Neural cell (in vitro differentiated cells): Measurements from ENCODE around the gene FBN1. TPM values are rescaled to one million over a fixed set of nuclear protein-coding genes. Genes with fewer than 3 reads are reported as not detected.

ENCODE experiments used
- H2AFZ ChIP-seq: fragments of 200-600, 300-800 bp; sonication (generic), shearing (Covaris generic); 2 replicates; pipeline ENCODE4 v1.6.0; 2014; ENCODE audit warnings: low read depth, mild to moderate bottlenecking, antibody characterized with exemption, low read length, moderate library complexity
- H3F3A ChIP-seq: fragments of 200-600 bp; shearing (Covaris generic); 2 replicates; pipeline ENCODE4 v1.6.1; 2016; ENCODE audit warnings: mild to moderate bottlenecking, moderate library complexity, mixed read lengths, antibody characterized with exemption, low read length; ENCODE audit not compliant: insufficient read depth, poor library complexity, severe bottlenecking
- H3K27ac ChIP-seq: fragments of 200-600, 300-800 bp; sonication (generic), shearing (Covaris generic); 2 replicates; pipeline ENCODE4 v1.5.1; 2014; ENCODE audit warnings: mild to moderate bottlenecking, low read length, moderate library complexity
- H3K27me3 ChIP-seq: fragments of 300-800, 200-600 bp; sonication (generic), shearing (Covaris generic); 2 replicates; pipeline ENCODE4 v1.6.0; 2014; ENCODE audit warnings: mild to moderate bottlenecking, low read depth, low read length, moderate library complexity; ENCODE audit not compliant: insufficient read depth
- H3K36me3 ChIP-seq: fragments of 300-800, 200-600 bp; sonication (generic), shearing (Covaris generic); 2 replicates; pipeline ENCODE4 v1.5.1; 2014; ENCODE audit warnings: mild to moderate bottlenecking, antibody characterized with exemption, low read length, moderate library complexity; ENCODE audit not compliant: insufficient read depth
- H3K4me2 ChIP-seq: fragments of 300-800, 200-600 bp; sonication (generic), shearing (Covaris generic); 2 replicates; pipeline ENCODE4 v1.6.0; 2014; ENCODE audit warnings: mild to moderate bottlenecking, low read length
- H3K4me3 ChIP-seq: fragments of 300-800, 200-600 bp; sonication (generic), shearing (Covaris generic); 2 replicates; pipeline ENCODE4 v1.5.1; 2014; ENCODE audit warnings: mild to moderate bottlenecking, low read length, moderate library complexity
- H3K79me2 ChIP-seq: fragments of 200-600 bp; shearing (Covaris generic); replicated peaks from 2 replicates; pipeline ENCODE4 v1.6.0; 2014; ENCODE audit warnings: mild to moderate bottlenecking, low read length, moderate library complexity; ENCODE audit not compliant: insufficient read depth
- H3K9ac ChIP-seq: fragments of 300-800, 200-600 bp; sonication (generic), shearing (Covaris generic); 2 replicates; pipeline ENCODE4 v1.6.1; 2016; ENCODE audit warnings: mild to moderate bottlenecking, low read length, mixed read lengths
- H3K9me2 ChIP-seq: fragments of 200-600 bp; shearing (Covaris generic); 2 replicates; pipeline ENCODE4 v1.6.1; 2016; ENCODE audit warnings: mild to moderate bottlenecking, low read length, mixed read lengths; ENCODE audit not compliant: insufficient read depth
- H3K9me3 ChIP-seq: fragments of 200-600, 300-800 bp; sonication (generic), shearing (Covaris generic); 2 replicates; pipeline ENCODE4 v1.6.1; 2016; ENCODE audit warnings: mild to moderate bottlenecking, mixed run types, low read length, moderate library complexity, mixed read lengths
- H4K20me1 ChIP-seq: fragments of 200-600 bp; shearing (Covaris generic); 2 replicates; pipeline ENCODE4 v1.6.1; 2016; ENCODE audit warnings: mild to moderate bottlenecking, mixed run types; ENCODE audit not compliant: insufficient read depth
- EP300 ChIP-seq: fragments of 450-650 bp; conservative IDR thresholded peaks from 2 replicates; pipeline ENCODE4 v1.6.1; 2014; ENCODE audit warnings: antibody characterized with exemption, mild to moderate bottlenecking, moderate library complexity; ENCODE audit not compliant: poor library complexity, severe bottlenecking
- EZH2 ChIP-seq: fragments of 200-600, 300-800 bp; shearing (Covaris generic), sonication (generic); IDR thresholded peaks from 2 replicates; pipeline ENCODE4 v1.6.1; 2014; ENCODE audit warnings: antibody characterized with exemption, low read length, borderline replicate concordance, mild to moderate bottlenecking; ENCODE audit not compliant: insufficient read depth, poor library complexity, severe bottlenecking
- MXI1 ChIP-seq: fragments of 450-650 bp; conservative IDR thresholded peaks from 2 replicates; pipeline ENCODE4 v1.6.1; 2014; ENCODE audit warnings: antibody characterized with exemption, mild to moderate bottlenecking; ENCODE audit not compliant: poor library complexity, severe bottlenecking
- POLR2AphosphoS5 ChIP-seq: IDR thresholded peaks from 2 replicates; pipeline ENCODE4 v1.6.1; 2012
- RAD21 ChIP-seq: fragments of 450-650 bp; conservative IDR thresholded peaks from 2 replicates; pipeline ENCODE4 v1.6.1; 2014; ENCODE audit warnings: antibody characterized with exemption, mild to moderate bottlenecking, moderate library complexity
- SMC3 ChIP-seq: fragments of 450-650 bp; conservative IDR thresholded peaks from 2 replicates; pipeline ENCODE4 v1.6.1; 2014; ENCODE audit warnings: antibody characterized with exemption, mild to moderate bottlenecking, moderate library complexity; ENCODE audit not compliant: poor library complexity
- TAF1 ChIP-seq: IDR thresholded peaks from 2 replicates; pipeline ENCODE4 v1.6.1; 2012; ENCODE audit warnings: low read depth
- polyA plus RNA-seq: library from polyadenylated mRNA; depleted of rRNA; stranded (reverse); fragments of >200 nt; gene quantifications from 2 replicates; pipeline ENCODE4 v1.2.3, GENCODE V29; 2014
- TF ChIP-seq, protein P1 (sequence below): fragments of 450-650 bp; IDR thresholded peaks from 2 replicates; pipeline ENCODE4 v1.5.1; 2014; ENCODE audit warnings: antibody characterized with exemption, mild to moderate bottlenecking, moderate library complexity; ENCODE audit not compliant: poor library complexity, severe bottlenecking
- TF ChIP-seq, protein P2 (sequence below): IDR thresholded peaks from 2 replicates; pipeline ENCODE4 v1.6.1; 2012; ENCODE audit warnings: borderline replicate concordance

The FBN1 gene
- polyA plus RNA-seq, 1 donor from 2014 or later: 22.0 TPM

DNA sequence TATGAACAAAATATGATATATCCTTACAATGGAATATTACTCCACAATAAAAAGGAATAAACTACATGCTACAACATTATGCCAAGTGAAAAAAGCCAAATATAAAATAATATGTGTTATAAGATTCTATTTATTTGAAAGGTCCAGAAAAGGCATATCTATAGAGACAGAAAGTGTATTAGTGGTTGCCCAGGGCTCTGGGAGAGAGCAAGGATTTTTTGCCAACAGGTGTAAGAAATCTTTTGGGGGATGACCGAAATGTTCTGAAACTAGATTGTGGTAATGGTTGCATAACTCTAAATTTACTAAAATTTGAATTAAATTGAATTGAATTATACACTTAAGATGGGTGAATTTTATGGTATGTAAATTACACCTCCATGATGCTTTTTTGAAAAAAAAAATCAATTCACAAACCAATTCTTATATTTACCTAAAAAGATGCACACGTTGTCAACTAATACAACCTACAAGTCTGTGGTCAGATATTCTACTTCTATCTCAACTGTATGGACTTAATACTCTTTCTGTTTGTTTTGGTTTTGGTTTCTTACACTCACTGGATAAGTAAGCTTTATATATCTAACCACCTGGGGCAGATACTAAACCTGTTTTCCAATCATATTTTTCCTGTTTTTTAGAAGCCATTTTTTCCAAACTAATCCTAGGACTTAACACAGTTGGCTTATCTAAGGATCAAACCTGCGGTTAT, 75.8 kb downstream of the FBN1 start:
- Histone ChIP-seq H3K27ac (no peak overlapping the region), H3K9ac (no peak overlapping the region), H3K9me3 (no peaks in the 10 kb centered on the region), H3K36me3 (no peaks in the 10 kb centered on the region), H3K27me3 (no peaks in the 10 kb centered on the region), H3K79me2 (no peaks in the 10 kb centered on the region), H3F3A (no peaks in the 10 kb centered on the region), H4K20me1 (no peaks in the 10 kb centered on the region), H3K4me2 (no peak overlapping the region), H3K9me2 (no peaks in the 10 kb centered on the region), H2AFZ (no peak overlapping the region), H3K4me3 (no peak overlapping the region)
- TF ChIP-seq RAD21: no peak

DNA sequence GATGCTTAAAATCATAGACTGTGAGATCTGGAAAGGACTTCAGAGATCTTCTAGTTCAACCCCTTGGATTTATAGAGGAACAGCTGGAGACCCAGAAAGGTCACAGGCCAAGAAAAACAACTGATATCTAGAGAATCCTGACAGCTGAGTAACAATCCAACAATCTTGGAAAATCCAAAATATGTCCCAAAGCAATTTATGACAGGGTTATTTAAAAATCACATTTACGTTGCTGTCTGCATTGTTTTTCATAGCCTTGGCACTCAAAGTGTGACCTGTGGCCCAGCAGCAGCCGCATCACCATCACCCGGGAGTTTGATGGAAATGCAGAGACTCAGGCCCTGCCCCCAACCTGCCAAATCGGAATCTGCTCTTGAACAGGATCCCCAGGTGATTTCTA, 78.8 kb downstream of the FBN1 start:
- no peak overlapping the region for H3K27ac ChIP-seq
- no peak overlapping the region for H2AFZ ChIP-seq
- H3K36me3 ChIP-seq: no peaks in the 10 kb centered on the region
- no peak overlapping the region for H3K4me2 ChIP-seq
- TF ChIP-seq RAD21 (no peak), MXI1 (no peak), TAF1 (no peak), POLR2AphosphoS5 (no peak), EP300 (no peak), EZH2 (no peak), SMC3 (no peak)
- TF ChIP-seq, protein P1, sequence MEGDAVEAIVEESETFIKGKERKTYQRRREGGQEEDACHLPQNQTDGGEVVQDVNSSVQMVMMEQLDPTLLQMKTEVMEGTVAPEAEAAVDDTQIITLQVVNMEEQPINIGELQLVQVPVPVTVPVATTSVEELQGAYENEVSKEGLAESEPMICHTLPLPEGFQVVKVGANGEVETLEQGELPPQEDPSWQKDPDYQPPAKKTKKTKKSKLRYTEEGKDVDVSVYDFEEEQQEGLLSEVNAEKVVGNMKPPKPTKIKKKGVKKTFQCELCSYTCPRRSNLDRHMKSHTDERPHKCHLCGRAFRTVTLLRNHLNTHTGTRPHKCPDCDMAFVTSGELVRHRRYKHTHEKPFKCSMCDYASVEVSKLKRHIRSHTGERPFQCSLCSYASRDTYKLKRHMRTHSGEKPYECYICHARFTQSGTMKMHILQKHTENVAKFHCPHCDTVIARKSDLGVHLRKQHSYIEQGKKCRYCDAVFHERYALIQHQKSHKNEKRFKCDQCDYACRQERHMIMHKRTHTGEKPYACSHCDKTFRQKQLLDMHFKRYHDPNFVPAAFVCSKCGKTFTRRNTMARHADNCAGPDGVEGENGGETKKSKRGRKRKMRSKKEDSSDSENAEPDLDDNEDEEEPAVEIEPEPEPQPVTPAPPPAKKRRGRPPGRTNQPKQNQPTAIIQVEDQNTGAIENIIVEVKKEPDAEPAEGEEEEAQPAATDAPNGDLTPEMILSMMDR: no peak
- TF ChIP-seq, protein P2, sequence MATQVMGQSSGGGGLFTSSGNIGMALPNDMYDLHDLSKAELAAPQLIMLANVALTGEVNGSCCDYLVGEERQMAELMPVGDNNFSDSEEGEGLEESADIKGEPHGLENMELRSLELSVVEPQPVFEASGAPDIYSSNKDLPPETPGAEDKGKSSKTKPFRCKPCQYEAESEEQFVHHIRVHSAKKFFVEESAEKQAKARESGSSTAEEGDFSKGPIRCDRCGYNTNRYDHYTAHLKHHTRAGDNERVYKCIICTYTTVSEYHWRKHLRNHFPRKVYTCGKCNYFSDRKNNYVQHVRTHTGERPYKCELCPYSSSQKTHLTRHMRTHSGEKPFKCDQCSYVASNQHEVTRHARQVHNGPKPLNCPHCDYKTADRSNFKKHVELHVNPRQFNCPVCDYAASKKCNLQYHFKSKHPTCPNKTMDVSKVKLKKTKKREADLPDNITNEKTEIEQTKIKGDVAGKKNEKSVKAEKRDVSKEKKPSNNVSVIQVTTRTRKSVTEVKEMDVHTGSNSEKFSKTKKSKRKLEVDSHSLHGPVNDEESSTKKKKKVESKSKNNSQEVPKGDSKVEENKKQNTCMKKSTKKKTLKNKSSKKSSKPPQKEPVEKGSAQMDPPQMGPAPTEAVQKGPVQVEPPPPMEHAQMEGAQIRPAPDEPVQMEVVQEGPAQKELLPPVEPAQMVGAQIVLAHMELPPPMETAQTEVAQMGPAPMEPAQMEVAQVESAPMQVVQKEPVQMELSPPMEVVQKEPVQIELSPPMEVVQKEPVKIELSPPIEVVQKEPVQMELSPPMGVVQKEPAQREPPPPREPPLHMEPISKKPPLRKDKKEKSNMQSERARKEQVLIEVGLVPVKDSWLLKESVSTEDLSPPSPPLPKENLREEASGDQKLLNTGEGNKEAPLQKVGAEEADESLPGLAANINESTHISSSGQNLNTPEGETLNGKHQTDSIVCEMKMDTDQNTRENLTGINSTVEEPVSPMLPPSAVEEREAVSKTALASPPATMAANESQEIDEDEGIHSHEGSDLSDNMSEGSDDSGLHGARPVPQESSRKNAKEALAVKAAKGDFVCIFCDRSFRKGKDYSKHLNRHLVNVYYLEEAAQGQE: no peak
- no peaks in the 10 kb centered on the region for H3K27me3 ChIP-seq
- H3K9me2 ChIP-seq: no peaks in the 10 kb centered on the region
- no peaks in the 10 kb centered on the region for H3F3A ChIP-seq
- H3K9ac ChIP-seq: no peak overlapping the region
- no peaks in the 10 kb centered on the region for H3K9me3 ChIP-seq
- no peak overlapping the region for H3K4me3 ChIP-seq
- H4K20me1 ChIP-seq: no peaks in the 10 kb centered on the region
- H3K79me2 ChIP-seq: no peaks in the 10 kb centered on the region
